Activated naive CD4-positive, alpha-beta T cell treated with anti-CD3 and anti-CD28 coated beads, Interleukin-2, amount 50 U/mL, for 16 hours (primary cell): ENCODE measurements around the gene MRPS6.
A peak's percentile ranks its signal among the peaks of the same experiment; 100 is the strongest.

ENCODE experiments used
- DNase-seq: peaks from one replicate; pipeline ENCODE4 v3.0.0-alpha.2; 2020

MRPS6 gene

DNA sequence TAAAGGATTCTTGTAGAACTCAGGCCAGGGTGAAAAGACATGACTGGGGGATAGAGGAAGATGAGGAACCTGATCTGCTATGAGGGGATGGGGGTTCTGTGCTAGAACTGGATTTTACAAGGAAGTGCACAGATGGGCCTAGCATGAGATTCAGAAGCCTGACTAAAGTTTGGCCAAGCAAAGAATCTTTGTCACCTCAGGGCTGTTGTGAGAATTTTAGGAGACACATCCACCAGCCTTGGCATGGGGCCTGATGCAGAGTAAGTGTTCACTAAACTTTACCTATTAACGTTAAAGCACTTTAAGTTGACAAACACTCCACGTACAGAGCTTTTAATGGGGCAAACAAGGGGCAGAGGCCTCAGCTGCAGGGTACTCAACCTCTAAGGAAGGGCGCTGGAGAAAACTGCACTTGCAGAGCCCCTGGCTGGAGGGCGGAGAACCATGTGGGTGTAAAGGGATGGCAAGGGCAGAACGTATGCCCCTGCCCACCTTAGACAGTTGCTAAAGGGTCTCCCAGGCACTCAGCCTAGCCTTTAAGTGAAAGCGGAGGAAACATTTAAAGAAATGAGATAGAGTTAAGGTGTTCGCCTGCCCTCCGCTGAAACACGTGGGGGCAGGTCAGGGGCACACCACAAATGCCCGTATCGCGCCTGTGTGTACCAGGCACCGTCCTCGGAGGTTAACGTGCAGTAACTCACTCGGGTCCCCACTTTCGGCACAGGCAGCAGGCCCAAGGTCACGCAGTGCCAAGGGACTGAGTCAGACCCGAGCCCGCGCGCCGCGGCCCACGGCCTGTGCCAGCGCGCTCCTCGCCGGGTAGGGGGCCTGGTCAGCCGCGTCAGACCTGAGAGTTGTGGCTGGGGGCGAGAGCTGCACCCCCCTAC, 990 bp upstream of the MRPS6 start:
- peak; percentile 16 for DNase-seq

DNA sequence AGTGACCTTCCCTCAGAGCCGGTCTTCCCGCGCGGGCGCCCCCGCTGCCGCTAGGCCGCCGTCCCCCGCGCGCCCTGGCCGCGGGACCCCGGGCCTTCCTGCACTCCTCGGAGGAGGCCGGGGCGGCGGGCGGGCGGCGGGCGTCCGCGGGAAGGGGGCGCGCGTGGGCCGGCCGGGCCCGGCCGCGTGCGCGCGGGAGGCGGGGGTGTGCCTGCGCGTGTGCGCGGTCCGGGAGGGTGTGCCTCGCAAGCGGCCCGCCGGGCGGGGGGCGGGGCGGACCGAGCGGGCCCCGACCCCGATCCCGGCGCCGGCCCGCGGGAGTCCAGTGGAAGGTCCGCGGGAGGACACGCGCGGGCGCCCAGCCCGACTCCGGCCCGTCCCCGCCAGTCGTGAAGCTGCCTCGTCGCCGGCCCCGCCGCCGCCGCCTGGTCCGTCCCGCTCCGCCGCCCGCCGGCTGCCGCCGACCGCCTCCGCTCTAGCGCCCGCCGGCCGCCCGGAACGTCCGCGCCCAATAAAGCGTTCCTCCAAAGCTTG, 438 bp downstream of the MRPS6 start:
- DNase-seq: peak; percentile 52

DNA sequence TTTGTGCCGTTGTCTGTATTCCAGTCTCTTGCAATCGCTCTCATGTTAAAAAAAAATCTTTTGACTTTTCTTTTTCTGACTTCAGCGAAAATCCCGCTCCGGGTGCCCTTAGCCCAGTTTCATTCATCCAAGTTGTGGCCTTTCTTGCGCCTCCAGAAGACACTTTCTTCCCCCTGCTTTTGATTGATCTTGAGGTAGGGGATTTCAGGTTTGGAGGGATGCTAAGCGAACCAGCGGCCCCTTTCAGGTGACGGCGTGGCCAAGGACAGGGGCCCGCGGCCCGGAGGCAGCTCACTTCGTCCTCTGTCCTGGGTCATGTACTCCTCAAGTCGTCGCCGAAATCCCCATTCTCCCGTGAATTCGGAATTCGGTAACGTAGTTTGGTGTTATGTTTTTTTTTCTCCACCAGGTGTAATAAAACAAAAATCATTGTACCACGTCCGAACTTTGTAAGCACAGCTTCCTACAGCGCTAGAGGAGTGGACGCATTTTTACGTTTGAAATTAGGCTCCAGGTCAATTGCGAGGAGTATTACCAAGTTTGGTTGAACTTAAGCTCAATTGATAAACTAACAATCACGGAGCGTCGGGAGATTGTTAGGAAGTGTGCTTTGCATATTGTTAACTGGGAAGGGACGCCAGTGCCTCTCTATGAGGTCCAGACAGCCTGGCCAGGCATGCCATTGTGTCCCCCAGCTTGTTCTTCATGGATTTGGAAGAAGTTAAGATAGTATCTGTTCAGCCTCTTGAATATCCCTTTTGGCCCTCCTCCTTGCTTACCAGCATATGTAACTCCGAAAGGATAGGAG, 1.1 kb downstream of the MRPS6 start:
- DNase-seq: peak; percentile 14

DNA sequence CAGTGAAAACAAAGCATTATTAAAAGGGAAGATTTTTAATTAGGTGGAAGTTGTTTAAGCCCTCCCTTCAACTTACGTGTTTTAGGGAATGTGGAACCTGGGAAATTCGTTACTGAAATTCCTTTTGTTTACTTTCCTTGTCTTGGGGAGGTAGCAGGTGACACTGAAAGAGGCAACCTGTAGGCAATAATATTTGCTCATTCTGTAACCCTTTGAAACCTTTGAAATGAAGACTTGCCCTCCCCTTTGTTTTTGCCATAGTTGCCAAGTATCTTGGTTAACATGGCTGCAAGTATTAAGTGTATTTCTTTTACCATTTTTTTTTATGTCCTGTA, 1.7 kb downstream of the MRPS6 start:
- no peak for DNase-seq

DNA sequence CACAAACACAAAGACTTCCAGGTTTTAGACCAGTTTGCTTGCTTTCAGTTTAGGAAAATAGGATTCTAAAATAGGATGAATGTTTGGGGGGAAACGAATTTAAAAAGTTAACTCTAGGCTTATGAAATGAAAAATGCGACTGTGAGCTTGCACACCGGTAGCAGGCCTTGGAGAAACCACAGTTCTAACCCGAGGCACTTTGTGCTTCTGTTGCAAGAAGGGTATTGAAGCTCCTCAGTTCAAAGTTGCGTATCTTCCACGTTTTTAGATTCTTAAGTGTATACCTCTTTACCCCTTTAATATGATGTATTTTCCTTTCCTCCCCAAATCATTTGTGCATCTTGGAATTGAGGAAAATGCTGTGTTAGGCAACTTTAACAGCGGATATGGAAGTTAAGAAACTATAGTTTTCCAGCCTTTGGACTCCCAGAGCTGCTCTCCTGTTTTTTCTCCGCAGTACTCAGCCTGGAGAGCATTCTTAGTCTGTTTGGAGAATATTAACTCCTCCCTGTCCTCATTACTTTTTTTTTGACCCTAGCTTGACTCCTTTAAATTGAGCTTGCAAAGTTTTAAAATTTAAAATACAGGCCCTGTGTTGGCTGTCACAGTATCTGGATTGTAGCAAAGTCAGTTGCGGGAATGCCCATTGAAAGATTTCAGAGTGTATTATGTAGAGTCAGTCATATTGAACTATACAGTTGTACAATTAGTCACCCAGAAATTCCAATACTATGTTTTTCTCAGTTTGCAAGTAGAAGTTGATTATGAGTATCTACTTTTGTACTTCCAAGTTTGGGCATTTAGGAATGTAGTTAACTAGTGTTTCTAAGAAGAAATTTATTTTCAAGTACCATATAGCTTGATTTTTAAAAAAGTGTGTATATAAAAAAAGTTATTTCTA, 2.6 kb downstream of the MRPS6 start:
- no peak for DNase-seq

DNA sequence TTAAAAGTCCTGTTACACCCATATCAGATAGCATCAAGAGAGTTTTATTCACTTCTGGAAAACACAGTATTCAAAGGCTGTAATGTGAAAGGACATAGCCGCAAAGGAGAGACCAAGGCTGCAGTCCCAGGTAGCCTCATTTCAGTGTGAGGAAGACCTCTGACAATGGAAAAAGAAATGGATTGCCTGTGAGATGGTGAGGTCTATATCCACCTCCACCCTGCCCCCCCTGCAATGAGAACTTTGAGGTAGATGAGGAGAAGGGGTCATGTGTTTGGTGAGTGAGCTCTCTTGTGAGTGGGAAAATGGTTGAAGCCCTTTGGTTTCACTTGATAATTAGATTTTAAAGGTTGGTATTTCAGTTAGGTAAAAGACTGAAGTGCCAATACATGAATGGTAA, 3.5 kb downstream of the MRPS6 start:
- DNase-seq: no peak

DNA sequence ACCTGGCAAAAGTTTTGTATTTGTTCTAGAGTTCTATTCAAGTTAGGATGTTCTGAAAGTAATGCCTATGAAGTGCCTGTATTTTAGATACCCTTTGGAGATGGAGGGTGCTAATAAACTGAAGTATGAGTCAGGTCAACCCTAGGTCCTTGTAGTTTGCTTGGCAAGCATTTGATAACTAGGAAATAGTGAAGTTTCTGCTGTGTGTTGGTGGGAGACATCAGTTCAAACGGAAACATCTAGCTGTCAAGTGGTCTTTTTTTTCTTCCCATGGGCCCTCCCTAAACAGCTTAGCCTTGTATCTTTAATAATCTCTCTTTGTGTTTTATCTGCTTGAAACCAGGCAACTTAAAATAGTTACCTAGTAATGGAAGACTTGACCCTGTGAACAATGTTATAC, 4.5 kb downstream of the MRPS6 start:
- DNase-seq: no peak

DNA sequence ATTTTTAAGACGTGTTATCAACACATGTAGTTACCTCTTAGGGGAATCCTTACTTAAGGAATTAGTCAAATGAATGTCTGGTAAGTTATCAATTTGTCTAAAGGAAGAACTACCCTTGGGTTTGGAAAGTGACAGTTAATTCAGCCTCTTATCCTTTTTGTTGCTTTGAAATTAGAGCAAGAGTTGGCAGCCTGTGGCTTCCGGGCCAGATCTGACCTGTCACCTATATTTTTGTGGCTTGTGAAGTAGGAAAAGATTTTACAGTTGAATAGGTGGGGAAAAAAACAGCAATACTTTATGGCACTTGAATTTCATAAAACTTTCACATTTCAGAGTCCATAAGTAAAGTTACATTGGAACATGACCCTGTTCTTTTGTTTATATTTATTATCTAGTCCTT, 5.5 kb downstream of the MRPS6 start:
- no peak for DNase-seq

DNA sequence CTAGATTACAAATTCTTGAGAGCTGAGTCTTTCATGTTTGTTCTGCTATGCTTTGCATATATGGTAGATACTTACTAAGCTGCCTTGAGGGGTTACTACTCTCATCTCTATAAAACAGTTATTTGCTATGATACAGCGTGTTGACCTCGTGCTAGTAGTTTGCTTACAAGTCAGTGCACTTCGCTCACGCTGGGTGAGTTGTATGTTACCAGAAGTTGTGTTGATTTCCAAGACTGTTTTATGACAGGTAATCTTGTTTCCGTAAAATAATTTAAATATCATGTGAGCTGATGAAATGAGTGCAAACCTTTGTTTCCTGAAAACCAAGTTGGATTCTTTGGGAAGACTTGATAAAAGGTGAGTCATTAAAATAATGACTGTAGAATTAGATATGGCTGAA, 7.3 kb downstream of the MRPS6 start:
- no peak for DNase-seq

DNA sequence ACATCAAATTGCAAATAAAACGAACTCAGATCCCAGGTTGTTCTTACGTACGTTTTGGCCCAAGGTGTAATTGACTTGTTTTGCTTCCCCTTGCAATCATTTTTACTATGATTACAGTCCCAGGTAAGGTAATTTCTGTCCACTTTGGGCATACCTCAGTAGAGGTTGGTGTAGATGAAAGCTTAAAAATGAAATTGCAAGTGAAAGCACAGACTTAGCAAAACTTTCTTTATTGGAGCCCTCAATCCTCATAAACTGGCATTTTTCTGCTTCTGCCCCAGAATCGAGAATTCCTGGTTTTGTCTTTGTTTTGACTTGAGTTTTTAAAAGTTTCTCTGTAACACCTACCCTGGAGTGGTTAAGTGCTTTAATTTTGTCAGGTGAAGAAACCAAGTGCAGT, 9.4 kb downstream of the MRPS6 start:
- no peak for DNase-seq

DNA sequence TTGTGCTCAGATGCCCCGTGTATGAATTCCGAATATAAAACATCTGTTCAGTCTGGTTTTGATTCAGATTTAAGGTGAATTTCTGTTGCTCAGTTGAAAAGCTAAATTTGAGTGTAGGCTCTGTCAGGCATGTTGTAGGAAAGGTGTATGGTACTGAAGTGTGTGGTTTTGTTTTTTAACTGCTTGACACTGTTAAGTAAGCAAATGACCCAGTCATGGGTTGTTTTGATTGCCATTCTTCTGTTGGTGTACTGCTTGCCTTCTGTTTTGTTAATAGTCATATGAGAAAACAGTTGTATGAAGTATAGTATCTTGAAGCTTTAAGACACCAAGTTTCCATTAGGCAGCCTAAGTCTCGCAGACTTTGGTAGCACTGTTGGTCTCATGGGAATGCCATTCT, 10.0 kb downstream of the MRPS6 start:
- DNase-seq: no peak

DNA sequence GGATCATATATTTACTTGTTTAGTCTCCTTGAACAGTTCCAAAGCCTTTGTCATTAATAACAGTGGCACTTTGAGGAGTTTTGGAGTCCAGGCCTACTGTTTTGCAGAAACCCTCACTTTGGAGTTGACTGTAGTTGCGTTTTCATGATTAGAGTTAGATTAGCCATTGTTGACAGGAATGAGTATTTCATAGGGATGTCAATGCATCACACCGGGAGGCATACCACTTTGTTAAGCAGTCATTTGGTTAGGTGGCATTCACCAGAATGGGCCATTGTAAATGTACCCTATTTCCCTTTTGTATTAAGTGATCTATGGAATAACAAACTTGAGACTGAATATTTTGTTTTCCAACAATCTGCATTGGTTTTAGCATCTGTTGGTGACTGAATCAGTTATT, 11.8 kb downstream of the MRPS6 start:
- DNase-seq: no peak

DNA sequence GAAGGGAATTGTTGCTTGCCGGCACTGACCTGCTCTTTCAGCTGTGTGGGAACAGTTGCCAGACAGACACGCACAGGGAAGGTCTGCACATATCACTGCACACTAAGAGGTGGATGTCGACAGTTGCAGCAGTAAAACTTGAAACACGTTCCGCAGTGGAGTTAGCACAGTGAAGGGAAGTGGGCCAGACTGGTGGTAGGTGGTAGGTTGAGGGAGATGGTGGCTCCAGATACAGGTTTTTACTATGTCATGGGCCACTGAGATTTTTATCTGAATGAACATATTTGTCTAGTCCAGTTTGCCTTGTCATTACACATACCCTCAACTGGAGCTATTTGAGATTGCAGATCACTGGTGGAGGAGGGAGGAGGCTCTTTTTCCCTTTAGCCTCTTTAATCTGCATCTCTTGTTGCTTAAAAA, 13.5 kb downstream of the MRPS6 start:
- no peak for DNase-seq

DNA sequence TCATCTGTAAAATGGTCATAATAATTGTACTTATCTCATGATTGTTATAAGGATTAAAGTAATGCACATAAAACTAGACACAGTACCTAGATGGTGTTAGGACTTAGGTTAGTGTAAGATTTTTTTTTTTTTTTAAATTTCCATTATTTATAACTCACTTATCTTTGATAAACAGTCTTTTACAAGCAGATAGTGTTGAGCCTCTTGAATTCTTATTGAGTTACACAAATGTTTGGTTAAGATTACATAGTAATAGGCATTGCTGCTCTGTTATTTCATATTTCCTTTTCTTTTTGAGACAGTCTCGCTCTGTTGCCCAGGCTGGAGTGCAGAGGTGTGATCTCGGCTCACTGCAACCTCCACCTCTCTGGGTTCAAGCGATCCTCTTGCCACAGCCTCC, 15.4 kb downstream of the MRPS6 start:
- DNase-seq: no peak

DNA sequence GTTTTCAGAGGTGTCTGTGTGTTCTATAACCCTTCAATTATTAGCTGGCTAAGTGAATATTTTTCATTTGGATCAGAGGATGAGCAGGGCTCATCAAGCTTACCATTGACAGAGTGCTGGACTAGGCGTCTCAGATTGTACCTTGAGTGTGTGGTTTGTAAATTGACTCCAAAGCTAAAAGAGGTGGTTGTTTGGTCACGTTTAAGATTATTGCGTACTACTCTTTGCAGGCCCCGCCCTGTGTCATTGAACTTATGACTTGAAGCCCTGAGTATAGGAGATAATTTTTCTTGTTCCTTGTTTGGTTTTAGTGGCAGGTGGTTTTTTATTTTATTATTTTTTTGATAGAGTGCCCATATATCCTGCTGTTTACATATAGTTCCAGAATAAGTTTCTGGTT, 17.7 kb downstream of the MRPS6 start:
- no peak for DNase-seq

DNA sequence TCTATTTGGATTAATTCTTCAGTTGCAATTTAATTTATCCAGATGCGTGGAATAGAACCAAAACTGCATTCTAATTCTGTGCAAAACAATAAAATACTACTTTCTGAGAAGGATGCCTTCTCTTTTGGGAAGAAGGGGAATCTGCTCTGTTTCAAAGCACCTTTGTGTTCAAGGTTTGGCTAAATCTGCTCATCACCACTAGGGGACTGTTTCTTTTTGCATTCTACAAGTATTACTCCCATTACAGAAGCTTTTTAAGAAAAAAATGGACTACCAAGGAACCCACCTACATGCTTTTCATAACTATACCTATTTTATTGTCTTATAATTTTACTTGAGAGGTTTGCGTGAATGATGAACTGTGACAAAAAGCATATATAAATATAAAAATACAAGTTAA, 18.2 kb downstream of the MRPS6 start:
- DNase-seq: no peak

DNA sequence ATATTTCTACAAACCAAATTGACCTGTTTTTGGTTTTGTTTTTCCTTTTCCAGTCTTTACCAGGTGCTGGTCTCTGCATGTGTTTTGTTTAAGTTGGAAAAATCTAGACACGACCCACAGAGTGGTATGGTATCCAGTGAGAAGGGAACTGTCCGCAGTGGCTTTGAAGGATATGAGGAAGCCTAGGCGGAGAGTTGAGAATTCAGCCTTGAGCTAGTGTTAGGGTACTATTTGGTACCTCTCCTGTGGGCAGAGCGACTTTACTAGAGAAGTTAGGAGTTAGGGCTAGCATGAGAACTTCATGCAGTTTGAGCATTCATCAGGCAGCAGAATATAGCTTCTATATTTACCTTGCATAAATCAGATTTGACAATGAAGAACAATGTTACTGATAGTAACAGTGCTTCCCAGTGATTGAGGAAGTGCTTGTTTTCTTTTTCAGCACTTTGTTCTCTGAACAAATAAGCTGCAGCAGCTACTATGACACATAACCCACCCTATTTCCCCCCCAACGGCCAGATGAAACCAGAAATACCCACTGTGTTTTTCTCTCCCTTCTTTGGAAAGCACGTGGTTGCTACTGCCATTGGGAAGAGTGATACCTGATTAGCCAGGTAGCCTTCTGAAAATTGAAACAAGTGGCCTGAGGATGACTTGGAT, 19.0 kb downstream of the MRPS6 start:
- DNase-seq: no peak

DNA sequence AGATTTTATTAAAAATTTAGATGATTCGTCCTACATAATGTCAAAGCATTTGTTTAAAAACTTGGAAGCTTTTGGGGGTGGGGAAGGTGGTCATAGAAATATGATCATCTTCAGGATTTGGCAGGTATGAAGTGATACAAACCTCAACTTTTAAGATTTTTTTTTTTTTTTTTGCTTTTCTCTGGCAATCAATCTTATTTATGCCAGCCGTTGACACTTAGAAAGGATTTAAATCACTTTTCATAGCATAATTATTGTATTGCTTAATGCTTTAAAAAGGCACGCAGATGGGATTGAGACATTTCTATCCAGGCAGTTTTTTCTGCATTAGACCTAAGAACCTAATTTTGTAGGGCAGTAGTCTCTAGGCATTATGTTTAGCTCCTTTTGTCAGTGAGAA, 19.7 kb downstream of the MRPS6 start:
- DNase-seq: no peak

DNA sequence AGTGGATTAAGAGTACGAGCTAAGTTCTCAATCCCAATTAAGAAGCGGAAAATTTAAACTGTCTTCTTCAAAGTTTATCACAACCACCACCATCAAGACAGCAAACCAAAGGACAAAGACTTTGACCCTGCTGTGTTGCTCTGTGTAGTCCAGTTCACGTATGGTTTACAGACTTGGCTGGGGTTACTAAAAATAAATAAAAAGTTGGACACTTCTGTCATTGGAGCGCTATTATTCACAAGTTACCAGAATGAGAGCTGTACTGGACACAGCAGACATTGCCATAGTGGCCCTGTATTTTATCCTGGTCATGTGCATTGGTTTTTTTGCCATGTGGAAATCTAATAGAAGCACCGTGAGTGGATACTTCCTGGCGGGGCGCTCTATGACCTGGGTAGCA, 21.6 kb downstream of the MRPS6 start:
- no peak for DNase-seq

DNA sequence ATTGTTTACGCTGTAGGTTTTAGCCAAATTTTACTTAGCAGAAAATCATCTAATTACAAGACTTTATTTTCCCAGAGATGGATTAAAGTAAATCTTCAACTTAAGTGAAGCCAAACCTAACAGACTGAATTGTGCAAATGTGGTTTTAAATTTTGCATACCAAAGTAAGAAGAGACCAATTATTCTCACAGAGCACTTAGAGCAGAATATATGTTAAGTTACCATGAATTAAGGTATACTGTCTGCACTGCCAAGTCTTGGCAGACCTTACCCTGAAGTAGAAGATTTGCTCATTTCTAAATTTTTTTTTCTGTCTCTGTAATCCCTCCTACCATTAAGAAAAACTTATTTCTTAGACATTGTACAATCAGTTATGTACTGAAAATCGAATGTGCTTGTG, 24.1 kb downstream of the MRPS6 start:
- no peak for DNase-seq

DNA sequence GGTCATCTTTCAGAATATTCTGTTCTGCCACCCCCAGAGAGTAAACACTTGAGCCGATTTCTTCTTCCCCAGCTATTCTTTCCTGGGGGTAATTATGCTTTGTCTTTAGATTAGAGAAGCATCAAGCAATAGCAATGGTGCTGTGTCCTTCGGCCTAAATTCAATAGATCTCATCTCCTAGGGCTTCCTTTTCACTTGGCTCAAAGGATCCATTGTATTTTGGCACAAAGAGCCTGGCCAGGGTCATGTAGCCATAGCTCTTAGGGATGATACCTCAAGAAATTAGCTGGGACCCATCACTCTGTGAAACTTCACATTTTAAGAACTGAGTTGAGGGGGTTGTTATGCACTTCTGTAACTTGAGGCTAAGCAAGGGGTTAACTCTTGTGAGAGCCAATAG, 27.0 kb downstream of the MRPS6 start:
- no peak for DNase-seq

DNA sequence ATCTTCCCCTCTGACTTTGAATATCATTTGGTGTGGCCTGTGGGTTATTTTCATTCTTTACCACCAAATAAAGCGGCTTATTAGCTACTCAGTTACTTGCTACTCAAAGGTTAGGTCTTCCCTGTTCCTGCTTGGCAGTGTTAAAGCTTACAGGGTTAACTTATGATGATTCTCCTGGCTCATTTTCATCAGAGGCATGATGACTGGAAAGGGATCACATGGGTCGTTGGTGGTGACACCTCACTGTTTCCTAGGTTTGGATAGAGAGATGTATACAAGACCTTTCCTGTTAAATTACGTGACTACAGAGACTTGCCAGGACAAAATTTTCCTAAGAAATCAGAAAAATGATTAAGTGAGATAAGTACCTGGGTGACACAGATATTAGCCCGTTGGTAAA, 27.4 kb downstream of the MRPS6 start:
- no peak for DNase-seq
